ENCODE measurements around the gene GSTM4.
"Not testable (repeated sequence)": the region's sequence is repeated elsewhere in the genome, so short reads cannot be mapped to it uniquely, and the experiment has no call there.

GSTM4 gene

GRCh38 chr1:109669246-109669948, 13.5 kb downstream of the GSTM4 start:
- DNase-seq = no peak

GRCh38 chr1:109669949-109670302, 14.0 kb downstream of the GSTM4 start:
- not testable (repeated sequence) for DNase-seq

DNA sequence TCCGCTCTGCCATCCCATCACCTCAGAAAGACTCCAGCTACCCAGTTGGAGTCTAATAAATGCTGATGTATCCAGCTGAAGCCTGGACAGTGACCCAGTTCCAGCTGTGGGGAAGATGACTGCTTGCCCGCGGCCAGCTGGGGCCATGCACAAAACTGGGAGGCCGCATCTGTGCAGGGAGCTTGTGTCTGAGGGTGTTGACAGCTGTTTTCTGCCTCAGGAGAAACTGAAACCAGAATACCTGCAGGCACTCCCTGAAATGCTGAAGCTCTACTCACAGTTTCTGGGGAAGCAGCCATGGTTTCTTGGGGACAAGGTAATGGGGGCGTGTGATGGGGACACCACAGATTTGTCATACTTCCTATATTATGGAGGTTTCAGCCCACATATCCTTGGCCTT, 15.2 kb downstream of the GSTM4 start:
- no peak for DNase-seq

DNA sequence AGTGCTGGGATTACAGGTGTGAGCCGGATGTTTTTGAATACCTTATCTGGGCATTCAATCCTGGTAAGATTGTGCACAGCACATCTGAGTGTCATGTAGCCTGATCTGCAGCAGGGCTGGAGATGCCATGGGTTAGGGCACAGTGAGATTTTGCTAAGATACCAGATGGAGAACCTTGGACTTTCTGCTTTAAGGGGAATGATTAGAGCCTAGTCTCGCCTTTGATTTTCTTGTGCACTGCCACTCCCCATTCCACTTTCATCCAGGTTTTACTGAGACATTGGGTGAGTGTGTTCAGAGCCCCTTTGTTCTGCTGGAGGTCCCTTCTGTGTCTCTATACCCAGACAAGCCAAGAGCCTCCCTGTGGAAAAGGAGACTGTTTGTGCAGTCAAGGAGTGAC, 18.0 kb downstream of the GSTM4 start:
- not testable (repeated sequence) for DNase-seq

DNA sequence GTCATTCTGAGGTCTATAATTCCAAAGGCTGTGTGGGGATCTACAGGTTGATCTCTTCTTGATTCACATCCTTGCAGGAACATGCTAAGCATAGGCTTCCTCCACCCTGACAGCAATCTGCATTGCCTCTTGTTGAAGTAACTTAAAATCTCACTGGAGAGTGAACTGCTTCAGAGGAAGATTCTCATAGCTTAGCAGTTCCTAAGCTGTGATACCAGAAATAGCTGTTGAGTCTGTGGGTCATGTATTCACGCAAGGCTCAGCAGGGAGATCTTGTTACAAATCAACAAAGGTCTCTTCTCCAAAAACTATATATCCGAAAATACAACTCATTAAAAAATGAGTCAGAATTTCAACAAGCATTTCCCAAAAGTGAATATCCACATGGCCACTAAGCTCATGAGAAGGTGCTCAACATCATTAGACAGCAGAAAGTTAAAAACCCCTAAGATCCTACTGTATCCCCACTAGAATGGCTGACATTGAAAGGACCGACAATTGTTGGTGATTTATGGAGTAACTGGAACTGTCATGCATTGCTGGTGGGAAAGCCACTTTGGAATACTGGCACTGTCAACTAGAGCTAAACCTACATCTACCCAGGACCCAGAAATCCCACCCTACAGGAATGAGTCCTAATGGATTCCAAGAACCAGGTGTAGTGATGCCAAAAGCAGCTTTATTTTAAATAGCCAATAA, 20.9 kb downstream of the GSTM4 start:
- DNase-seq = not testable (repeated sequence)

- DNase-seq = no peak
These were observed 21.6 kb downstream of the GSTM4 start for GRCh38 chr1:109677459-109677858.

- not testable (repeated sequence) for DNase-seq
These were observed 22.7 kb downstream of the GSTM4 start for GRCh38 chr1:109678637-109679036.

GRCh38 chr1:109684777-109685176, 28.9 kb downstream of the GSTM4 start:
- not testable (repeated sequence) for DNase-seq

- DNase-seq = not testable (repeated sequence)
These were observed 29.5 kb downstream of the GSTM4 start for GRCh38 chr1:109685399-109685798.

GRCh38 chr1:109685890-109686289, 30.0 kb downstream of the GSTM4 start:
- not testable (repeated sequence) for DNase-seq

- DNase-seq = not testable (repeated sequence)
These were observed 31.2 kb downstream of the GSTM4 start for GRCh38 chr1:109687109-109687508.

GRCh38 chr1:109687641-109688499, 32.0 kb downstream of the GSTM4 start, which contains the start of gene GSTM1:
TSS of gene GSTM1 (plus strand) at chr1:109687817. CDS start at chr1:109687874, 57 bp downstream.
- DNase-seq = peak; percentile 78

- DNase-seq = no peak
These were observed 34.0 kb downstream of the GSTM4 start for GRCh38 chr1:109689844-109690405.

GRCh38 chr1:109691759-109692158, 35.9 kb downstream of the GSTM4 start:
- DNase-seq = no peak

DNA sequence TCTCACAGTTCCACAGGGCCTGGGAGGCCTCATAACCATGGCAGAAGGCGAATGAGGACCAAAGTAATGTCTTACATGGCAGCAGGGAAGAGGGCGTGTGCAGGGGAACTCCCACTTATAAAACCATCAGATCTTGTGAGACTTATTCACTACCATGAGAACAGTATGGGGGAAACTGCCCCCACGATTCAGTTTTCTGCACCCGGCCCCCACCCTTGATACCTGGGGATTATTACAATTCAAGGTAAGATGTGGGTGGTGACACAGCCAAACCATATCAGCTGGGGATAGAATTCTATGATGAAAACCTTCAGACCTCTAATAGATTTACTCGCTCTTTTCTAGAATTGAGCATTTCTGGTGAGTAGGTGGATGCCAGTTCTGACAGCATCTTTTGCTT, 38.5 kb downstream of the GSTM4 start:
- DNase-seq = not testable (repeated sequence)

DNA sequence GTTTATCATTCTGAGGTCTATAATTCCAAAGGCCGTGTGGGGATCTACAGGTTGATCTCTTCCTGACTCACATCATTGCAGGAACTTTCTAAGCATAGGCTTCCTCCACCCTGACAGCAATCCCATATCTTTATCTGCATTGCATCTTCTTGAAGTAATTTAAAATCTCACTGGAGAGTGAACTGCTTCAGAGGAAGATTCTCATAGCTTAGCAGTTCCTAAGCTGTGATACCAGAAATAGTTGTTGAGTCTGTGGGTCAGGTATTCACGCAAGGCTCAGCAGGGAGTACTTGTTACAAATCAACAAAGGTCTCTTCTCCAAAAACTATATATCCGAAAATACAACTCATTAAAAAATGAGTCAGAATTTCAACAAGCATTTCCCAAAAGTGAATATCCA, 39.2 kb downstream of the GSTM4 start:
- not testable (repeated sequence) for DNase-seq

DNA sequence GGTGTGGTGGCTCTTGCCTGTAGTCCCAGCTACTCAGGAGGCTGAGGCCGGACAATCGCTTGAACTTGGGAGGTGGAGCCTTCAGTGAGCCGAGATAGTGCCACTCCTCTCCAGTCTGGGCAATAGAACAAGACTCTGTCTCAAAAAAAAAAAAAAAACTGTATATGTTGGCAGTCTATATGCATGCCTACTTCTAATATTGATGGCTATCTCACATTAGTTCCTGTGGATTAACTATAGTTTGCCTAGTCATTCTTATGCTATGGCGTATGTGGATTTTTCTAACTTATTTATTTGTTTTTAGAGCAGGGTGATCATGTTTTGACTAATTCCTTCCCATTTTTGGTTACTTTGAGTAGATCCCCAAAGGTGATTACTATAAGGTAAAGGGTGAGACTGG, 41.2 kb downstream of the GSTM4 start:
- no peak for DNase-seq

GRCh38 chr1:109697861-109698260, 42.0 kb downstream of the GSTM4 start:
- DNase-seq = not testable (repeated sequence)

GRCh38 chr1:109702940-109703339, 47.0 kb downstream of the GSTM4 start:
- not testable (repeated sequence) for DNase-seq

- no peak for DNase-seq
These were observed 48.3 kb downstream of the GSTM4 start for GRCh38 chr1:109704173-109704572.

GRCh38 chr1:109705411-109705810, 49.5 kb downstream of the GSTM4 start:
- no peak for DNase-seq

DNA sequence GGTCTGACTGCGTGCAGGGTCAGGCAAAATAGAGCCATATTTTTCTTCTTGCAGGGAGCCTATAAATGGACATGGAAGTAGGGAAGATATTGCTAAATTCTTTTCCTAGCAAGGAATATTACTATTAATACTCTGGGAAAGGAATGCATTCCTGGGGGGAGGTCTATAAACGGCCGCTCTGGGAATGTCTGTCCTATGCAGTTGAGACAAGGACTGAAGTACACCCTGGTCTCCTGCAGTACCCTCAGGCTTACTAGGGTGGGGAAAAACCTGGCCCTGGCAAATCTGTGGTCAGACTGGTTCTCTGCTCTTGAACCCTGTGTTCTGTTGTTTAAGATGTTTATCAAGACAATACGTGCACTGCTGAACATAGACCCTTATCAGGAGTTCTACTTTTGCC, 53.0 kb downstream of the GSTM4 start:
- DNase-seq = not testable (repeated sequence)

- DNase-seq = not testable (repeated sequence)
These were observed 53.9 kb downstream of the GSTM4 start for GRCh38 chr1:109709822-109710221.

Measured in stimulated activated CD4-positive, alpha-beta T cell treated with anti-CD3 and anti-CD28 coated beads, Interleukin-4, amount 100 ng/mL, for 24 hours (primary cell).